Measurements from ENCODE around the gene MYT1.
A peak's percentile ranks its signal among the peaks of the same experiment; 100 is the strongest.
"Not testable (repeated sequence)": the region's sequence is repeated elsewhere in the genome, so short reads cannot be mapped to it uniquely, and the experiment has no call there.

The MYT1 gene

DNA sequence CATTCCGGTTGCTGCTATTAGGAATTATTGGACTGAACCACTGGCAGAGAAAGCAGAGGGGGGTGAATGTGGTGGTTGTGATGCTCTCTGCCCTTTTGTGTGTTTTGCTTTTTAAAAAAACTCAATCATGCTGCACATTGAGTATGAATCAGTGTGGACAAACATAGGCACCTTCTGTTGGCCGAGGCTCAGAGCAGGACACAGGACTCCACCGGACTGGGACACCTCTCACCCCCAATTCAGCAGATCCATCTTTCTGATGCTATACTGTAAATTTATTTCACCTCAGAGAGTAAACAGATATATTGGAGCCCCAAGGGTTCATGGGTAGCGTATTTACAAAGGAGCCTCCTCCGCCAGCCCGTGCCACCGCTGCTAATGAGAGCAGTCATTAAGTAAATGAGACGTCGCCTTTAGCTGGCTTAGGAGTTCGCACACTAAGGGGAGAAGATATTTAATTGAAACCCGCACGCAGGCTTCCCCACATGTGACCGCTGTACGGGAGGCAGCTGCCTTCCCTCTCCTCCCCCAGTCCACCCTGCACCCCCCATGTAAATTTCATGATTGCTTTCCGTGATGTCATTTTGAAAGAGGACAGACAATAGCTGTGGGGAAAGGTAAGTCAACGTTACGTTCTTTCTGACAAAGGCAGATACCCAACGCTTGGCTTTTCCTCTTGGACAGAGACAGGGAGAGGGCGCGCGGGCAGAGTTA, at the start of gene MYT1:
MYT1 (plus strand) TSS at position 330 of the 714 bp plus-strand sequence. CDS start 34,410 bp downstream, outside the sequence.
- H3K27ac ChIP-seq: peak within 1 kb of the TSS; percentile 42
- TF ChIP-seq, protein P1, sequence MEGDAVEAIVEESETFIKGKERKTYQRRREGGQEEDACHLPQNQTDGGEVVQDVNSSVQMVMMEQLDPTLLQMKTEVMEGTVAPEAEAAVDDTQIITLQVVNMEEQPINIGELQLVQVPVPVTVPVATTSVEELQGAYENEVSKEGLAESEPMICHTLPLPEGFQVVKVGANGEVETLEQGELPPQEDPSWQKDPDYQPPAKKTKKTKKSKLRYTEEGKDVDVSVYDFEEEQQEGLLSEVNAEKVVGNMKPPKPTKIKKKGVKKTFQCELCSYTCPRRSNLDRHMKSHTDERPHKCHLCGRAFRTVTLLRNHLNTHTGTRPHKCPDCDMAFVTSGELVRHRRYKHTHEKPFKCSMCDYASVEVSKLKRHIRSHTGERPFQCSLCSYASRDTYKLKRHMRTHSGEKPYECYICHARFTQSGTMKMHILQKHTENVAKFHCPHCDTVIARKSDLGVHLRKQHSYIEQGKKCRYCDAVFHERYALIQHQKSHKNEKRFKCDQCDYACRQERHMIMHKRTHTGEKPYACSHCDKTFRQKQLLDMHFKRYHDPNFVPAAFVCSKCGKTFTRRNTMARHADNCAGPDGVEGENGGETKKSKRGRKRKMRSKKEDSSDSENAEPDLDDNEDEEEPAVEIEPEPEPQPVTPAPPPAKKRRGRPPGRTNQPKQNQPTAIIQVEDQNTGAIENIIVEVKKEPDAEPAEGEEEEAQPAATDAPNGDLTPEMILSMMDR (IDR thresholded peaks at IDR 0.05): no peak
- TF ChIP-seq ZFX (IDR thresholded peaks at IDR 0.05; ENCODE audit: borderline replicate concordance): no peak

DNA sequence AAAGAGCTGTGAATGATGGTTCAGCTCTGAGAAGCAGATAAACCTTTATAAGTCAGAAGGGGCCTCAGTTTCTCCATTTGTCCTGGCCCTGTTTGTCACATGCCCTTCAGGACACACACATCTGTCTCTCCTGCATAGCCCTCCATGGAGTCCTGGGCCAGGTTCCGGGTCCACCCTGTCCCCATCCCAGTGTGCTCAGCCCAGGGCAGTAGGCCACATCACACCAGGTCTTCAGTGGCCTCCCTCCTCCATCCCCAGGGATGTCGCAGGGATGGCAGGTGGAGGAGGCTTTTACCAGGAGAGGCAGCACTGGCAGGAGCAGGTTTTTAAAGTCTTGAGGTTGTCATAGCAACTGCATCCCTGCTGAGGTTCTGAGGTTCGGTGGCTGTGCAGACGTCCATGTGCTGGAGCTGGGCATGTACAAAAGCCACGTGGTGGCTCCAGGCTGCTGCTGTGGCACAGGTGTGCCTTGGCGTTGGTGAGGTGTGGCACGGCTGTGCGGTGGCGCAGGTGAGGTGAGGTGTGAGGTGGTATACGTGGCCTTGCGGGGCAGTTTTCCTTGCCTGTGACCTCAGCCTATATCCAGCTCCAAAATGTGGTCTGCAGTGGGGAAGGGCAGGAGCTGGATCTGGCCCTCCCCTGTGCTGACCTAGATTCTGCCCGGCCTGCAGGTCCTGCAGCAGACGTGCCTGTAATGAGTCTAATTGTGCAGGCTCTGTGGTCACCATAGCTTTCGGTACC, 48.9 kb upstream of the MYT1 start:
- no peak for TF ChIP-seq ZFX (IDR thresholded peaks at IDR 0.05; ENCODE audit: borderline replicate concordance)
- TF ChIP-seq, protein P1 (IDR thresholded peaks at IDR 0.05): no peak
- H3K27ac ChIP-seq: no peak overlapping the region

DNA sequence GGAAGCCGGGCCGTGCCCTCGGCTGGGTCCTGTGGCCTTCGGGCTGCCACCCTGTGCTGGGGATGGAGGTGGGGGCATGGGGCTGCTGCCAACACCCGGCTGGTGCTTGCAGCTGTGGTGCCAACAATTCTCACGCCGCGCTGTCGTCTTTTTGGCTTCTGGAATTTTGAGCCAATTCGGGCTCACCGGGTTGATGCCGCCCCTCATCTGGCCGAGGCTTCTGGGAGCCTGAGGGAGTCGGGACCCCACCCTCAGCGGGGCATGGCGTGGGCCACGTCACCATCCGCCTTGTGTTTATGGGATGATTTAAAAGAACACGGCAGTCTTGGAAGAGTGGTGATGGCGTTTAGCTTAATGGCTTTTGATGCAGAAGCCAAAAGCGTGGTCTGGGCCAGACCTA, 48.2 kb upstream of the MYT1 start:
- no peak overlapping the region for H3K27ac ChIP-seq
- TF ChIP-seq, protein P1 (IDR thresholded peaks at IDR 0.05): no peak
- TF ChIP-seq ZFX (IDR thresholded peaks at IDR 0.05; ENCODE audit: borderline replicate concordance): no peak

DNA sequence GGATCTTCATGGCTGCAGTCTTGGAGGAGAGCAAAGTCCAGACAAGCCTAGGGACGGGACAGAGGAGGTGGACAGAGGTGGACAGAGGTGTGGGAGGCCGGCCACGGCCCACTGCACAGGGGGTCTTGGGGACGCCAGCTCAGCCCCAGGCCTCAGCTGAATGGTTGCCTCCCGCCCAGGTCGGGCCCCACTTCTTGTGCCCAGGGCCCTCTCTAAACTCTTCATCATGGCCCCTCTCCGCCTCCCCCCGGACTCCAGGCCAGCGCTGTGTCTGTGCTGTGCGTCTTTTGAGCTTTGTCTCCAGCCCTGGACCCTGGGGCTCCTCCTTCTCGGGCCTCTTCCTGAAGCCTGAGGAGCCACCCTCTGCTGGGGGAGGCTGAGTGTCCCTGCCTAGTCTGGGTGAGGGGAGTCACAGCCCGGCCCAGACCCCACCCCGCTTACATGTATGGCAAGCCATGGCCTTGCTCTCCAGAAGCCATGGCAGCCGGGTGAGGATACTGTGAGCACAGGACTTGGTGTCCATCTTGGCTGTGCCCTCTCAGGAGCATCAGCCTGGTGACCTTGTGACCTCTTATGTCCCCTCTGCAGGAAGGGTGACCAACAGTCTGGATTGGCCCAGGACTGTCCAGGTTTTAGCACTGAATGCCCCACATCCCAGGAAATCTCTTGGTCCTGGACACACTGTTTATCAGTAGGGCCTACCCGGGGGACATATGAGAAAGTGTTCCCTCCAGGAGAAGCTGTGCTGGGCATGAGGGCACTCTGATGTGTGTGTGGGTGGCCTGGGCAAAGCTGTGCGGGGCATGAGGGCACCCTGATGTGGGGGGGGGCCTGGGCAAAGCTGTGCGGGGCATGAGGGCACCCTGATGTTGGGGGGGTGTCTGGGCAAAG, 47.5 kb upstream of the MYT1 start:
- TF ChIP-seq ZFX (IDR thresholded peaks at IDR 0.05; ENCODE audit: borderline replicate concordance): no peak
- TF ChIP-seq, protein P1 (IDR thresholded peaks at IDR 0.05): no peak
- no peak overlapping the region for H3K27ac ChIP-seq

DNA sequence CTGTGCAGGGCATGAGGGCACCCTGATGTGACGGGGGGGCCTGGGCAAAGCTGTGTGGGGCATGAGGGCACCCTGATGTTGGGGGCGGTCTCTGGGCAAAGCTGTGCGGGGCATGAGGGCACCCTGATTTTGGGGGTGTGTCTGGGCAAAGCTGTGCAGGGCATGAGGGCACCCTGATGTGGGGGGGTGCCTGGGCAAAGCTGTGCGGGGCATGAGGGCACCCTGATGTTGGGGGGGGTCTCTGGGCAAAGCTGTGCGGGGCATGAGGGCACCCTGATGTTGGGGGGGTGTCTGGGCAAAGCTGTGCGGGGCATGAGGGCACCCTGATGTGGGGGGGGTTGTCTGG, 46.8 kb upstream of the MYT1 start:
- H3K27ac ChIP-seq: not testable (repeated sequence)

DNA sequence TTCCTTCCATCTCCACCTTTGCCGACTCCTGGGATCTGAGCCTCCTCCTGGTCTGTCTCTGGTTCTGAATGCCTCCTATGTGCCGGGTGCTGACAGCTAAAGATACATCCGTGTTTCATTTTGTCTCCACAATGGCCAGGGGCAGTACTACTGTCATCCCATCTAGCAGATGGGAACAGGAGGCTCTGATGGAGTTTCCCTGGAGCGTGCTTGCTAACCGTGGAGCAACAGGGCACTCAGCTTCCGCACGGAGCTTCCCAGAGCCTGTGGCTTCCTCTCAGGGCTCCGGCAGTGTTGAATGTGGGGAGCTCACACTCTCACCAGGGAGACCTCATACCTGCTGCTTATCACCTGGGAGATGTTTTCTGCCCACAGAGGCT, 45.0 kb upstream of the MYT1 start:
- TF ChIP-seq, protein P1 (IDR thresholded peaks at IDR 0.05): no peak
- TF ChIP-seq ZFX (IDR thresholded peaks at IDR 0.05; ENCODE audit: borderline replicate concordance): no peak
- H3K27ac ChIP-seq: no peak overlapping the region

DNA sequence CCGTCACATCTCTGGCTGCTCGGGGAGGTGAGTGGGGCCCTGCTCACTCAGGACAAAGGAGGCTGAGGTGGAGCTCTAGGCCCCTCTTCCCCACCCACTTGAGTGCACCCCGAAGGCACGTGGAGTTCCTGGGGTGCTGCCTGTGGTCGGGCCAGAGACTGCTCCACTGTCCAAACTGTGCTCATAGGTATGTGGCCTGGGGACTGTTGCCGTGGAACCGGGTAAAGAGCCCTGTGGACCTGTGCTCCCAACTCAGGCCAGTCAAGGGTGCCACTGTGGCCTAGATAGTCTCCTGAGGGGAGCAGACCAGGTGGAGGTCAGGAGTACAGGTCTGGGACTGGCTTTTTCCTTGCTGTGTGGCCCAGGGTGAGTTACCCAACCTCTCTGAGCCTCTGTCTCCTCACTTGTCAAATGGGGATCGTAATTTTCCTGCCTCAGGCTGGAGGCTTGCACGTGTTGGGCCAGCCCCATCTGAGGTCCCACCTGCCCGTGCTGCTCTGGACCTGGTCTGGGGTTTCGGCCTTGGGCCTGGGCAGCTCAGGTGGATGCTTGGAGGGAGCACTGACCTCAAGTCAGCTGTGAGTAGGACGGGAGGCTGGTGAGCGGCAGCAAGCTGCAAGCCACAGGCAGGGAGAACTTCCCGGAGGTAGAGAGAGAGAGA, 44.4 kb upstream of the MYT1 start:
- TF ChIP-seq ZFX (IDR thresholded peaks at IDR 0.05; ENCODE audit: borderline replicate concordance): no peak
- TF ChIP-seq, protein P1 (IDR thresholded peaks at IDR 0.05): no peak
- H3K27ac ChIP-seq: no peak overlapping the region

Data from 22Rv1 (cell line).